ENCODE results near the gene SPOCK3.

The SPOCK3 gene

DNA sequence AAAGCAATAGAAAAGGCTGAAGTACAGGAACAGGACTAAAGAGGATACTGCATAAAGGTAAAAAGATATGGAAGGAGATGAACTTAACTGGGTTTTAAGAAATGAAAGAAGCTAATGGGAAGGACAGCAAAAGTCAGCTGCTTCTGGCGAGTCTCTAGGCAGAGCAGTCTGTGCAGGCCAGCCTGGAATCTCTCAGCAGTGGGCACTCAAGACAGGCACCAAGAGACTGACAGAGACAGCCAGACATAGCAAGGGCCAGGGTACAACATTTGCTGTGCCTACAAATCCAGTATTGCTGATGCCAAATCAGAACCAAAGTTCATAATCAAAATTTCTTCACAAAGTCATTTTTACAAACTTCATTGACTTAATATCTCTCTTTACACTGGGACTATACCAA lies 62.4 kb downstream of the SPOCK3 start:
- DNase-seq: no peak

GRCh38 chr4:167168611-167169010 lies 65.7 kb downstream of the SPOCK3 start:
- peak in 1 of 2 donors; percentile 19 for DNase-seq

DNA sequence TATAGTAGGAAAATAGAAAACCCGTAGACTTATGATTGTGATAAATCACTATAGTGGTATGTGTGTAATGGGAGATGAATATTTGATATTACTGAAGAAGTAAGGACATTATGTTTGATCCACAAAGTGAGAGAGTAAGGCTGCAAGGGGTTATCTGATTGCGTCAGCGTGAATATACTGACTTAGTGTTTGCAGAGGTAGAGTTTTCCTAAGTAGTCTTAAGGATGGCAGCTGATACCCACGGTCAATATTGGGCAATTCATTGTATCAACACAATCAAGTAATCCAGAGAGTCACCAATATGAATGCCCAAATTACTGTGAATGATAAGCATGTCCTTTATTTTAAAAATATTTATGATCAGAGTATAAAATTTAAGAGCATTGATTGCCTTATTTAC lies 83.7 kb downstream of the SPOCK3 start:
- no peak for DNase-seq

GRCh38 chr4:167144605-167145004 lies 89.7 kb downstream of the SPOCK3 start:
- DNase-seq: no peak

DNA sequence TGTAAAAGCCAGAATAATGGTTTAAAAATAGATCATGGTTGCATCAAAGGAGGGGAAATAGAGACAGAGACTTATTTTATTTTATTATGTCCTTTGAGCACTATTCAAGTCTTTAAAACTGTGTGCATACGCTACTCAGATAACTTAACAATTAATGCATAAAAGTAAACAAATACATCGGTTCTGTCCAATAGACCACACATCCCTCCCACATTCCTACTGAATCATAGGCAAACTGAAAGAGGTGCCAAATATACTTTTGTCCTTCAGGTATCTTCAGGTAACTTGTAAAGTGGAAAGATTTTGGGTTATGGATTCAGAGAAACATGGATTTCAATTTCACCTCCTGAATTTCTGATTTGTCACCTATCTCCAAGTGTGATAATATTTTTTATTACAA lies 91.3 kb downstream of the SPOCK3 start:
- no peak for DNase-seq

DNA sequence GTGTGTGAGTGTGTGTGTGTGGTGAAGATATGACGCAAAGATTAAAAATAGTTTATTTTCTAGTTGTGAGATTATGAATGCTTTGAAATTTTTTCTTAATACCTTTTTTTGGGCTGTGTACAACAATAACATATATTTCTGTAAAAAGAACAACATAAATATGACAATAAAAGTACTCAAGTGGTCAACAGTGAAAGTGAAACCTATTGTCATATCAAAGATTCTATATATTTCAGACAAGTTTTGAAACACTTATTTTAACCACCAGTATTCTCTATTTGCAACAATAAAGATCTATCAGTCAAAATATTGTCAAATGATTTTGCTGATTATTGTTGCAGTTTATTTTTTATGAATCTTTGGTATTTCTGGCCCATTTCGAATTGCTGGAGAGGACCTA lies 98.0 kb downstream of the SPOCK3 start:
- DNase-seq: no peak

- no peak for DNase-seq
Measured at GRCh38 chr4:167129146-167129545, 105.1 kb downstream of the SPOCK3 start.

DNA sequence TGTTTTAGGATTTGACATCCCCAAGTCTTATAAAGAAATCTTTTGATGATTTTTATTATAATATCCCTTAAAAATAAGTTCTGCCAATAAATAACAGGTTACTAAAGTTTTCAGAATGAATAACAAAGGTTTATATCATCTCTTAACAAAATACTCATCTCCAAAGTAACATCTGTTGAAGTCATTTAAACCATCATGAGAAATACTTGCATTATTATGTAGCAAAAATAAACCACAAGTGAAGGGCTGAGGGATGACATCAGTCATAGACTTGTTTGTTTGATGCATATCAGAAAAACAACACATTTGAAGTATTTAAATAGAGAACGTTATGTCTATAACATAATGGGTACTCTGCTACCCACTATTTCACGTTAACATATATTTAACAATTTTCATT lies 114.9 kb downstream of the SPOCK3 start:
- no peak for DNase-seq

- DNase-seq: no peak
Measured at GRCh38 chr4:167117273-167117672, 117.0 kb downstream of the SPOCK3 start.

DNA sequence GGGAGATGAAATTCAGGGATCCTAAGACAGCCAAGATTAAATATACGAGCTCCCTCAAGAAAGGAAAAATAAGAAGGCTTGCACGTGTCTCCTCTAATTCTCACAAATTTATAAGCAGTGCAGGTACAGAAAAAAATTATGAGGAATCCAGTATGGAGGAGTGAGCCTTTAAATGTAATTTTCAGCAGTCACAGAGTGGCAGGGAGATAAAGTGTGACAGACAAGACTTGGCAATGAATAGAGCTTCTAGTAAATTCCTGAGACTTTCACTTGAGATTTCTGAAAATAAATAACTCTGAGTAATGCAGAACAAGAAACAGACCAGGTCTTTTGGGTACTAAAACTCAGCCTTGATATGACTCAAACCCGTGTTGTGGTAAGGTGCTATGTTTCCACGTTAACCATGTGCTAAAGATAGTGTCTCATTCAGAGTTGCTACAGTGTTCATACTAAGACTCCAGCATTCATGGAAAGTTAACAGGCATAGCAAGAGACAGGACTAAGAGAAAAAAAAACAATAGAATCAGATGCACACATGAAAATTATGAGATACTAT lies 119.8 kb downstream of the SPOCK3 start:
- DNase-seq: no peak

DNA sequence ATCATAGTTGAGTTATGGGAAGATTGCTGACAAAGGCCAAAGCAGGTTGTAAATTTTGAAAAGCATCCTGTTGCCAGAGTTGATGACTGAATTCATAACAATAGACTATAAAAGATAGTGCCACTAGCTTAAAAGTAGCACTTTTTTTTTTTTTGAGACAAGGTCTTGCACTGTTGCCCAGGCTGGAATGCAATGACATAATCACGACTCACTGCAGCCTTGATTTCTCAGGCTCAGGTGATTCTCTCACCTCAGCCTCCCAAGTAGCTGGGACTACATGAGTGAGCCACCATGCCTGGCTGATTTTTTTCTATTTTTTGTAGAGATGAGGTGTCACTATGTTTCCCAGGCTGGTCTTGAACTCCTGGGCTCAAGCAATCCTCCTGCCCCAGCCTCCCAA lies 122.7 kb downstream of the SPOCK3 start:
- DNase-seq: no peak

DNA sequence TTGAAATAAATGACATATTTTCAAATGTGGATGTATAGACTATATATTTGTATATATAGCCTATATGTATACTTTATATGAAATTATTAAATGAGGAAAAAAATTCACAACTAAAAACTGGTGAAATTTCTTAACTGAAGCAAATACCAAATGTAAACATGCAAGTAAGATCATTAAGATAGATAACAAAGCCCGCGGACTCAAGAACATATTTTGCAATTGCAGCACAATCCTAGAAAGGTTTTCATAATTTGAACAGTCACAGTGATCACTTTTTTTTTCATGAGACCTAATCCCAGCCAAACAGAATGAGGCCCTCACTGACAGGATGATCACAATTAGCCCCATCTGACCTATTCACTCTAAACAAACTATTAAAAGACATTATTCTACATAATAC lies 123.2 kb downstream of the SPOCK3 start:
- DNase-seq: no peak

GRCh38 chr4:167109859-167110258 lies 124.4 kb downstream of the SPOCK3 start:
- DNase-seq: no peak

DNA sequence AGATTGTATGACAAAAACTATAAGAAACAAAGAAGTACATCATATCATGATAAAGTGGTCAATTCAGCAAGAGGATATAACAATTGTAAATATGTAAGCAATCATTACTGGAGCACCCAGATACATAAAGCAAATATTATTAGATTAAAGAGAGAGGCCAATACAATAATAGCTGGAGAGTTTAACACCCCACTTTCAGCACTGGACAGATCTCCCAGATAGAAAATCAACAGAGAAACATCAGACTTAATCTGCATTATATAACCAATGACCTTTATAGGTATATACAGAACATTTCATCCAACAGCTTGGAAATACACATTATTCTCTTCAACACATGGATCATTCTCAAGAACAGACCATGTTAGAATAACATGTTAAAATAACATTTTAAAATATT lies 128.4 kb downstream of the SPOCK3 start:
- DNase-seq: no peak

DNA sequence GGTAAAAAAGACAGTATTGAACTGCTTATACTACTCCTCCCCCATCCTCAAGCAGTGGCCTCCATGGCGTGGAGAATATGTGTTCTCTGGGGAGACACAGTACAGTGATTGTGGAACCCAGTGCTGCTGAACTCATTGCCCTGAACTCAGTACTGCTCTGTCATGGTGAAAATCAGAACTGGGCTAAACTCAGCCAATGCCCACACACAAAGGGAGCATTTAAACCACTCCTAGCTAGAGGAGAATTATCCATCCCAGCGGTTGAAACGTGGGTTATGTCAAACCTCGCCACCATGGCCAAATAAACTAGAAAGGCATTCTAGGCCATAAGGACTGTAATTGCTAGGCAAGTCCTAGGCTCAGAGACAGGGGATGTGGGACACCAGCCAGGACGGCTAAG lies 131.8 kb downstream of the SPOCK3 start:
- DNase-seq: no peak

DNA sequence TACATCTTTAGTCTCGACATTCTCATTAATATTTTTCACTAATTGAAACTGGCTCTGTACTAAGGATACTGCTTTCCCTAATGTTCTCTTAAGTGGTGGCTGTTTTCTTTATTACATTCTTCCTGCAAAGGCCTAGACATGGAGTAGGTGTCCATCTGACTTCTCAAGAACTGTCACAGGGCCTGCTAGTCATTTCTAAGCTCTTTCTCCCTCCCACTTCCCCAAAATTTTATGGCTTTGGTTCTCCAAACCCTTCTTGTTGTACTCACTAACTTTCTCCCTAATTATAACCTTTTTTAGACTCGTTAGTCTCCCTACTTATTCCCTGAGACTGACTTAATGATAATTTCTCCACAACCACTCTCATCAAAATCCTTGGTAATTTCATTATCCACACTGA lies 133.3 kb downstream of the SPOCK3 start:
- DNase-seq: no peak

GRCh38 chr4:167100120-167100519 lies 134.2 kb downstream of the SPOCK3 start:
- peak; percentile 25 to 85 for DNase-seq

- DNase-seq: no peak
Measured at GRCh38 chr4:167088115-167088514, 146.2 kb downstream of the SPOCK3 start.

DNA sequence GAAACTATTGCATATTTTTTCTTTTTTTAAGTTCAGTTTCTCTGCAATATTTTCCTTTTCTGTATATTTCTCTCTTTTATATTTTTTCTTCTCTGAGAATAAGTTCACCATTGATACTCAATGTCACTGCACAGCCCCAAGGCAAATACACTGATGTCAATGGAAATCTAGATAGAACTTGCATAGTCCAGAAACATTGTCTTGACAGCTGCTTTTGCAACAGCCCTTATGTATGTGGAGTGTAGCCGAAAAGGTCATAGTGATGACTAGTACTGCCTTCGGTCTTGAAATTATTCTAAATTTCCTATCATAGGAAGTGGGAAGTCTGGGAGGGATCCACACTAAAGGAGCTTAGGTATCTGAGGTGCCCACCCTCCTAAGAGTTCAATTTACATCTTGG lies 150.0 kb downstream of the SPOCK3 start:
- no peak for DNase-seq

DNA sequence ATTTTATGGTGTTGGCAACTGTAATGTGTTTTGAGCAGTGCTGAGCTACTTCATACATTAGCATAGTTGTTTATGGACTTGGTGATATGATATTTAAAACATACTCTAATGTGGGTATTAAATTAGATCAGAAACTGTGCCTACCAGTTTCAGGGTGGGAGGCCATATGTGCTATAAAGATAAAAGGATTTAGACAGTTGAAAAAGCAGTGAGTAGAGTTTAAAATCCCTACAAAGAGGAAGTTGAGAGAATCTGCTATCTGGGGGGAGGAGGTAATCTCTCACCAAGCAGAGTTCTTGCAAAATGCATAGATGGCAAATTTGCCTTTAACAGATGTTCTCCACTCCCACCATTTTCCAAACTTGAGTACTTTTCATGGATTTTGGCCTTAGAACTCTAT lies 154.5 kb downstream of the SPOCK3 start:
- no peak for DNase-seq

- DNase-seq: peak in 1 of 2 donors; percentile 53
Measured at GRCh38 chr4:167052631-167053091, 181.6 kb downstream of the SPOCK3 start.

GRCh38 chr4:167049257-167049656 lies 185.0 kb downstream of the SPOCK3 start:
- DNase-seq: no peak

GRCh38 chr4:167041524-167041923 lies 192.8 kb downstream of the SPOCK3 start:
- no peak for DNase-seq

- DNase-seq: no peak
Measured at GRCh38 chr4:167035390-167035789, 198.9 kb downstream of the SPOCK3 start.

DNA sequence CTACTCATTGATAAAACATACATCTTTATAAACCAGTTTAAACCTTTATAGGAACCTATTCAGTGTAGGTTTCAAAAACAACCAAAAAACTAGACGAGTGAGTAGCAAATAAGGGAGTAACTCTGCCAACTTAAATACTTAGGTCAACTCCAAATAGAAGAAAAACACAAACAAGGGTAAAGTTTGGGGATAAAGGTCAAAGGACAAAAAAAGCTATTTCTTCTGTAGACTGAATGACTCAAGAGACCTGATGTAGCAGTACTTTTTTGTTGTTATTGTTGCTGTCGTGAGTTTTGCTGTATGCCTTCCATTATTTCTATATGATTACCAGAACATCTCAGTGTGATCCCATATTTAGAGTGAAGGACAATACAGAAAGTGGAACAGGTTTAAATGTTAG lies 199.3 kb downstream of the SPOCK3 start:
- no peak for DNase-seq

DNA sequence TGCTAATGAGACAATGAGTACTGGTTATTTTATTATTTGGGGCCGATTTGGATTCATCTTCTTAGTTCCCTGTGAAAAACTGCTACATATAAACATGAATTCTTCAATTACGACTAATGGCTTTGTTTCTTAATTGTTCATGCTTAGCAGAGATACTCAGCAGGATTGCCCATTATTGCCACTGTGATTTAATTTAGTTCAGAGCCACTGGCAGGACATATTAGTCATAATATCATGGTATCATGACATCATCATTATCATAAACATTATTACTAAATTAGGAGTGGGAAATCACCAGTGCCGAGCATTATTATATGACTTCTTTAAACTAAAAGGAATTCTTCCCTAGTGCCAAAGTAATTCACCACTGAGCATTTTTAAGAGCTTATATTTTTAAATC lies 201.4 kb downstream of the SPOCK3 start:
- no peak for DNase-seq

Data from hippocampal formation (tissue), 2 donors.